Caco-2 (cell line): ENCODE measurements around the gene TNFRSF6B. TPM values are rescaled to one million over a fixed set of nuclear protein-coding genes. Genes with fewer than 3 reads are reported as not detected.
A peak's percentile ranks its signal among the peaks of the same experiment; 100 is the strongest.

Experiments
- BruUV-seq: library from RNA; stranded (reverse); fragments of 400-500 nt; replicated peaks from 2 replicates; lab custom pipeline; 2021; lab: Mats Ljungman, UMichigan
- CTCF ChIA-PET: fragments of 300-600 bp; sonication (Branson Sonifier 250); formaldehyde crosslinking; loops from one replicate; lab custom pipeline; 2022; ENCODE audit warnings: antibody characterized with exemption; lab: Charles Lee
- POLR2A ChIA-PET: fragments of 300-600 bp; sonication (Branson Sonifier 250); formaldehyde crosslinking; loops from one replicate; lab custom pipeline; 2022; ENCODE audit warnings: antibody characterized with exemption; lab: Charles Lee
- DNase-seq, 2 experiments: peaks; one replicate each; pipeline versions ENCODE4 v3.0.0 to v3.0.0-alpha.2; 2020 to 2022
- H3K27me3 ChIP-seq: replicated peaks from 2 replicates; pipeline ENCODE4 v1.6.0; 2011; ENCODE audit warnings: low read length; ENCODE audit not compliant: control insufficient read depth, insufficient read depth
- H3K36me3 ChIP-seq: 2 replicates; pipeline ENCODE4 v1.5.1; 2011; ENCODE audit warnings: low read length; ENCODE audit not compliant: control insufficient read depth, insufficient read depth
- H3K4me1 ChIP-seq: fragments of 250-450 bp; sonication (Bioruptor Pico); 2 replicates; pipeline ENCODE4 v1.5.1; 2020; ENCODE audit warnings: mild to moderate bottlenecking
- H3K4me3 ChIP-seq: 2 replicates; pipeline ENCODE4 v1.5.1; 2011; ENCODE audit warnings: low read depth, mild to moderate bottlenecking, control low read depth, low read length
- H3K9me3 ChIP-seq: fragments of 250-450 bp; sonication (Bioruptor Pico); 2 replicates; pipeline ENCODE4 v1.5.1; 2020; ENCODE audit warnings: mild to moderate bottlenecking, moderate library complexity
- H3K27ac Mint-ChIP-seq: one replicate; pipeline ENCODE4 v1.8.0; 2022; ENCODE audit warnings: mixed read lengths; ENCODE audit not compliant: unreplicated experiment
- H3K27me3 Mint-ChIP-seq: one replicate; pipeline ENCODE4 v1.8.0; 2022; ENCODE audit warnings: mixed read lengths; ENCODE audit not compliant: insufficient read depth, unreplicated experiment
- H3K36me3 Mint-ChIP-seq: one replicate; pipeline ENCODE4 v1.8.0; 2022; ENCODE audit warnings: mild to moderate bottlenecking, mixed read lengths; ENCODE audit not compliant: insufficient read depth, unreplicated experiment
- H3K4me1 Mint-ChIP-seq: one replicate; pipeline ENCODE4 v1.8.0; 2022; ENCODE audit warnings: low read depth, mixed read lengths; ENCODE audit not compliant: unreplicated experiment
- H3K4me3 Mint-ChIP-seq: one replicate; pipeline ENCODE4 v1.8.0; 2022; ENCODE audit warnings: mild to moderate bottlenecking, moderate library complexity, mixed read lengths; ENCODE audit not compliant: unreplicated experiment
- H3K9me3 Mint-ChIP-seq: one replicate; pipeline ENCODE4 v1.8.0; 2022; ENCODE audit warnings: mixed read lengths; ENCODE audit not compliant: unreplicated experiment
- intact Hi-C: fragments of 100-400 bp; cut with micrococcal nuclease; formaldehyde crosslinking; loops from one replicate; pipeline ENCODE4 v1.10.0; 2022; ENCODE audit not compliant: unreplicated experiment
- total RNA-seq: library from RNA; stranded (reverse); gene quantifications from 2 replicates; pipeline ENCODE4 v1.2.3, GENCODE V29; 2022
- TF ChIP-seq, protein P1 (sequence below), 2 experiments: fragments of 200-600 bp in 1 of 2; IDR thresholded peaks; 1 replicate in 1 of 2; 2 replicates in 1 of 2; pipeline versions ENCODE4 v1.5.1 to v1.8.0; 2011 to 2022; ENCODE audit warnings: antibody characterized with exemption in 1 of 2, control low read depth in 1 of 2, inconsistent platforms in 1 of 2, low read depth in 1 of 2, low read length in 1 of 2, mild to moderate bottlenecking in 1 of 2, moderate library complexity in 1 of 2; ENCODE audit not compliant: insufficient read depth in 1 of 2, severe bottlenecking in 1 of 2, unreplicated experiment in 1 of 2

Gene TNFRSF6B
- total RNA-seq, 1 experiment from 2014 or later: not detected

DNA sequence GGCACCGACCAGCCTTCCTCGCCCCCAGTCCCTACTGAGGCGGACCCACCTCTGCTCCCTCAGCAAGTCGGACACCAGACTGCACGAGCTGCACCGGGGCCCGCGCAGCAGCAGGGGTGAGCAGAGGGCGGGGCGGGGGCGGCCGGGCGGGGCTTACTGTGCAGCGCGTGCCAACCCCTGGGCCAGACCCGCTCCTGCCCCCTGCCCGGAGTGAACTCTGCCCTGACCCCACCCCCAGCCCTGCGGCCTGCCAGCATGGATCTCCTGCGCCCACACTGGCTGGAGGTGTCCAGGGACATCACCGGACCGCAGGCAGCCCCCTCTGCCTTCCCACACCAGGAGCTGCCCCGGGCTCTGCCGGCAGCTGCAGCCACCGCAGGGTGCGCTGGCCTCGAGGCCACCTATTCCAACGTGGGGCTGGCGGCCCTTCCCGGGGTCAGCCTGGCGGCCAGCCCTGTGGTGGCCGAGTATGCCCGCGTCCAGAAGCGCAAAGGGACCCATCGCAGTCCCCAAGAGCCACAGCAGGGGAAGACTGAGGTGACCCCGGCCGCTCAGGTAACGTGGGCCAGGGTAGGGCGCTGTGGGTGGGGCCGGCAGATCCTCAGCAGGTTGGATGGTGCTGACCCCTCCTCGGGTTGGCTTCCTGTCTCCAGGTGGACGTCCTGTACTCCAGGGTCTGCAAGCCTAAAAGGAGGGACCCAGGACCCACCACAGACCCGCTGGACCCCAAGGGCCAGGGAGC is 41.7 kb downstream of the TNFRSF6B start:
- no peaks in the 10 kb centered on the region for H3K9me3 Mint-ChIP-seq
- ChIA-PET CTCF (interaction anchor here (0.6 to 1.3 kb wide), 4 partner anchors 30 to 200 kb away, joined by 3 to 9 read pairs (median 4); partner anchors contain the start of genes ARFRP1, TPD52L2 and ZGPAT), POLR2A (interaction anchor here (1.6 kb wide), 1 partner anchor 127 kb away, joined by 12 read pairs; the partner anchor contains the start of gene TPD52L2)
- peaks cover 22% of the 10 kb centered on the region for H3K36me3 ChIP-seq
- peak overlapping the region; percentile 66 for H3K4me3 Mint-ChIP-seq
- peak; percentile 62 to 72 for DNase-seq
- TF ChIP-seq, protein P1, sequence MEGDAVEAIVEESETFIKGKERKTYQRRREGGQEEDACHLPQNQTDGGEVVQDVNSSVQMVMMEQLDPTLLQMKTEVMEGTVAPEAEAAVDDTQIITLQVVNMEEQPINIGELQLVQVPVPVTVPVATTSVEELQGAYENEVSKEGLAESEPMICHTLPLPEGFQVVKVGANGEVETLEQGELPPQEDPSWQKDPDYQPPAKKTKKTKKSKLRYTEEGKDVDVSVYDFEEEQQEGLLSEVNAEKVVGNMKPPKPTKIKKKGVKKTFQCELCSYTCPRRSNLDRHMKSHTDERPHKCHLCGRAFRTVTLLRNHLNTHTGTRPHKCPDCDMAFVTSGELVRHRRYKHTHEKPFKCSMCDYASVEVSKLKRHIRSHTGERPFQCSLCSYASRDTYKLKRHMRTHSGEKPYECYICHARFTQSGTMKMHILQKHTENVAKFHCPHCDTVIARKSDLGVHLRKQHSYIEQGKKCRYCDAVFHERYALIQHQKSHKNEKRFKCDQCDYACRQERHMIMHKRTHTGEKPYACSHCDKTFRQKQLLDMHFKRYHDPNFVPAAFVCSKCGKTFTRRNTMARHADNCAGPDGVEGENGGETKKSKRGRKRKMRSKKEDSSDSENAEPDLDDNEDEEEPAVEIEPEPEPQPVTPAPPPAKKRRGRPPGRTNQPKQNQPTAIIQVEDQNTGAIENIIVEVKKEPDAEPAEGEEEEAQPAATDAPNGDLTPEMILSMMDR (IDR thresholded peaks at IDR 0.05; ENCODE audit: insufficient read depth in 1 of 2, low read depth in 1 of 2, low read length in 1 of 2, severe bottlenecking in 1 of 2, unreplicated experiment in 1 of 2): peak in 1 of 2 experiments; percentile 8
- H3K4me1 ChIP-seq: peaks cover 24% of the 10 kb centered on the region
- intact Hi-C loops: no loop called here
- peak overlapping the region; percentile 71 for H3K4me3 ChIP-seq
- no peaks in the 10 kb centered on the region for H3K27me3 Mint-ChIP-seq
- H3K27me3 ChIP-seq: no peaks in the 10 kb centered on the region
- H3K36me3 Mint-ChIP-seq: peaks cover 68% of the 10 kb centered on the region
- no peak overlapping the region for H3K27ac Mint-ChIP-seq
- peaks cover 7% of the 10 kb centered on the region for H3K4me1 Mint-ChIP-seq
- H3K9me3 ChIP-seq: no peaks in the 10 kb centered on the region
- BruUV-seq: no TSS peak

DNA sequence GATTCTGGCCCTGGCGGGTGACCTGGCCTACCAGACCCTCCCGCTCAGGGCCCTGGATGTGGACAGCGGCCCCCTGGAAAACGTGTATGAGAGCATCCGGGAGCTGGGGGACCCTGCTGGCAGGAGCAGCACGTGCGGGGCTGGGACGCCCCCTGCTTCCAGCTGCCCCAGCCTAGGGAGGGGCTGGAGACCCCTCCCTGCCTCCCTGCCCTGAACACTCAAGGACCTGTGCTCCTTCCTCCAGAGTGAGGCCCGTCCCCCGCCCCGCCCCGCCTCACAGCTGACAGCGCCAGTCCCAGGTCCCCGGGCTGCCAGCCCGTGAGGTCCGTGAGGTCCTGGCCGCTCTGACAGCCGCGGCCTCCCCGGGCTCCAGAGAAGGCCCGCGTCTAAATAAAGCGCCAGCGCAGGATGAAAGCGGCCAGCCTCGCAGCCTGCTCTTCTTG is 42.3 kb downstream of the TNFRSF6B start:
- H3K4me3 Mint-ChIP-seq: peak overlapping the region; percentile 66
- Histone ChIP-seq H3K4me3 (peak overlapping the region; percentile 71), H3K27me3 (no peaks in the 10 kb centered on the region), H3K36me3 (peaks cover 20% of the 10 kb centered on the region), H3K9me3 (no peaks in the 10 kb centered on the region), H3K4me1 (peaks cover 24% of the 10 kb centered on the region)
- TF ChIP-seq, protein P1 (IDR thresholded peaks at IDR 0.05; ENCODE audit: insufficient read depth in 1 of 2, low read depth in 1 of 2, low read length in 1 of 2, severe bottlenecking in 1 of 2, unreplicated experiment in 1 of 2): no peak
- CTCF ChIA-PET: interaction anchor here (0.7 to 1.3 kb wide), 5 partner anchors 15 to 201 kb away, joined by 3 to 9 read pairs (median 5); partner anchors contain the start of genes ARFRP1, TPD52L2 and ZGPAT
- no peaks in the 10 kb centered on the region for H3K27me3 Mint-ChIP-seq
- no TSS peak for BruUV-seq
- no peaks in the 10 kb centered on the region for H3K9me3 Mint-ChIP-seq
- DNase-seq: peak; percentile 86 to 88
- peaks cover 6% of the 10 kb centered on the region for H3K4me1 Mint-ChIP-seq
- POLR2A ChIA-PET: interaction anchor here (0.5 to 1.6 kb wide), 5 partner anchors 31 to 1333 kb away, joined by 3 to 12 read pairs (median 4); partner anchors contain the start of genes ARFRP1, HELZ2, TPD52L2 and ZGPAT
- H3K27ac Mint-ChIP-seq: no peak overlapping the region
- intact Hi-C loops: no loop called here
- H3K36me3 Mint-ChIP-seq: peaks cover 74% of the 10 kb centered on the region
